H9 (cell line): ENCODE results near the gene ABI3. TPM values are rescaled to one million over a fixed set of nuclear protein-coding genes. Genes with fewer than 3 reads are reported as not detected.

Source experiments
- DNase-seq: peaks from one replicate; pipeline ENCODE4 v3.0.0-alpha.2; 2017
- H2AFZ ChIP-seq: one replicate; pipeline ENCODE4 v1.6.1; 2013; ENCODE audit warnings: mild to moderate bottlenecking, low read length, control low read depth, moderate library complexity
- H2AK5ac ChIP-seq: 2 replicates; pipeline ENCODE4 v1.6.1; 2013; ENCODE audit warnings: low read length, control low read depth, mixed read lengths; ENCODE audit not compliant: insufficient read length
- H2BK120ac ChIP-seq: one replicate; pipeline ENCODE4 v1.6.1; 2013; ENCODE audit warnings: low read depth, mild to moderate bottlenecking, low read length, control low read depth, inconsistent platforms; ENCODE audit not compliant: poor library complexity, severe bottlenecking
- H2BK12ac ChIP-seq: 2 replicates; pipeline ENCODE4 v1.6.1; 2013; ENCODE audit warnings: low read length, control low read depth, mixed read lengths, low read depth; ENCODE audit not compliant: insufficient read length
- H2BK15ac ChIP-seq: 2 replicates; pipeline ENCODE4 v1.6.1; 2013; ENCODE audit warnings: low read depth, low read length, control low read depth
- H2BK20ac ChIP-seq: one replicate; pipeline ENCODE4 v1.6.1; 2013; ENCODE audit warnings: low read depth, mild to moderate bottlenecking, low read length, control low read depth, inconsistent platforms; ENCODE audit not compliant: poor library complexity, severe bottlenecking
- H2BK5ac ChIP-seq: 2 replicates; pipeline ENCODE4 v1.6.1; 2013; ENCODE audit warnings: low read length, control low read depth, mixed read lengths; ENCODE audit not compliant: insufficient read length
- H3K14ac ChIP-seq: 2 replicates; pipeline ENCODE4 v1.6.1; 2013; ENCODE audit warnings: low read length, control low read depth; ENCODE audit not compliant: insufficient read depth
- H3K18ac ChIP-seq: 2 replicates; pipeline ENCODE4 v1.6.1; 2013; ENCODE audit warnings: low read depth, mild to moderate bottlenecking, mixed read lengths, low read length, control low read depth; ENCODE audit not compliant: insufficient read length
- H3K23ac ChIP-seq: 2 replicates; pipeline ENCODE4 v1.6.1; 2013; ENCODE audit warnings: low read length, control low read depth, mixed read lengths, low read depth; ENCODE audit not compliant: insufficient read length
- H3K23me2 ChIP-seq: 2 replicates; pipeline ENCODE4 v1.6.1; 2013; ENCODE audit warnings: low read depth, mild to moderate bottlenecking, mixed read lengths, low read length, control low read depth; ENCODE audit not compliant: insufficient read length, poor library complexity, severe bottlenecking
- H3K27ac ChIP-seq: 2 replicates; pipeline ENCODE4 v1.5.1; 2013; ENCODE audit warnings: low read length, control low read depth, mixed read lengths, low read depth; ENCODE audit not compliant: insufficient read length
- H3K27me3 ChIP-seq: 2 replicates; pipeline ENCODE4 v1.6.1; 2013; ENCODE audit warnings: low read length, control low read depth, inconsistent platforms; ENCODE audit not compliant: insufficient read depth
- H3K4ac ChIP-seq: 2 replicates; pipeline ENCODE4 v1.6.1; 2013; ENCODE audit warnings: low read depth, mild to moderate bottlenecking, control low read depth, inconsistent platforms, low read length, moderate library complexity
- H3K4me1 ChIP-seq: 2 replicates; pipeline ENCODE4 v1.6.1; 2013; ENCODE audit warnings: low read length, control low read depth, inconsistent platforms; ENCODE audit not compliant: insufficient read depth
- H3K4me2 ChIP-seq: 2 replicates; pipeline ENCODE4 v1.6.1; 2013; ENCODE audit warnings: low read length, control low read depth, mixed read lengths; ENCODE audit not compliant: insufficient read length, insufficient read depth
- H3K56ac ChIP-seq: 2 replicates; pipeline ENCODE4 v1.6.1; 2013; ENCODE audit warnings: low read depth, mild to moderate bottlenecking, mixed read lengths, low read length, control low read depth; ENCODE audit not compliant: insufficient read length
- H3K79me1 ChIP-seq: 2 replicates; pipeline ENCODE4 v1.6.1; 2013; ENCODE audit warnings: low read depth, mild to moderate bottlenecking, moderate library complexity, low read length, control low read depth, inconsistent platforms; ENCODE audit not compliant: insufficient read depth, poor library complexity, severe bottlenecking
- H3K79me2 ChIP-seq: 2 replicates; pipeline ENCODE4 v1.6.1; 2013; ENCODE audit warnings: low read length, control low read depth, inconsistent platforms; ENCODE audit not compliant: insufficient read depth
- H3K9ac ChIP-seq: 2 replicates; pipeline ENCODE4 v1.6.1; 2013; ENCODE audit warnings: low read length, control low read depth, mixed read lengths; ENCODE audit not compliant: insufficient read length; ENCODE audit errors: extremely low read depth
- H3K9me3 ChIP-seq: one replicate; pipeline ENCODE4 v1.6.1; 2013; ENCODE audit warnings: low read depth, low read length, inconsistent platforms; ENCODE audit not compliant: control insufficient read depth
- H3T11ph ChIP-seq: one replicate; pipeline ENCODE4 v1.6.1; 2013; ENCODE audit warnings: mild to moderate bottlenecking, low read length, control low read depth, inconsistent platforms
- H4K20me1 ChIP-seq: one replicate; pipeline ENCODE4 v1.6.1; 2013; ENCODE audit not compliant: control insufficient read depth, insufficient read length, insufficient read depth
- H4K5ac ChIP-seq: 2 replicates; pipeline ENCODE4 v1.6.1; 2013; ENCODE audit warnings: low read depth, mild to moderate bottlenecking, mixed read lengths, low read length, control low read depth; ENCODE audit not compliant: insufficient read length
- H4K8ac ChIP-seq: replicated peaks from 2 replicates; pipeline ENCODE4 v1.6.1; 2013; ENCODE audit warnings: low read length, control low read depth, mixed read lengths, low read depth; ENCODE audit not compliant: insufficient read length
- H4K91ac ChIP-seq: 2 replicates; pipeline ENCODE4 v1.6.1; 2013; ENCODE audit warnings: low read depth, mild to moderate bottlenecking, moderate library complexity, mixed read lengths, low read length, control low read depth; ENCODE audit not compliant: insufficient read length
- H3K27ac Mint-ChIP-seq, 3 experiments: 2 replicates in 2 of 3; 3 replicates in 1 of 3; pipeline ENCODE4 v1.8.0; 2020 to 2021; ENCODE audit warnings: mixed read lengths in 3 of 3, mild to moderate bottlenecking in 1 of 3, moderate library complexity in 1 of 3
- H3K27me3 Mint-ChIP-seq: 2 replicates; pipeline ENCODE4 v1.8.0; 2021; ENCODE audit warnings: low read depth, mild to moderate bottlenecking, moderate library complexity, mixed read lengths
- H3K36me3 Mint-ChIP-seq, 3 experiments: 2 replicates in 2 of 3; 3 replicates in 1 of 3; pipeline ENCODE4 v1.8.0; 2020 to 2021; ENCODE audit warnings: low read depth in 3 of 3, mixed read lengths in 3 of 3; ENCODE audit not compliant: insufficient read depth in 1 of 3
- H3K4me1 Mint-ChIP-seq, 2 experiments: 2 replicates each; pipeline ENCODE4 v1.8.0; 2020; ENCODE audit warnings: mixed read lengths in 2 of 2
- H3K4me3 Mint-ChIP-seq, 2 experiments: 2 replicates in 1 of 2; 3 replicates in 1 of 2; pipeline ENCODE4 v1.8.0; 2020 to 2021; ENCODE audit warnings: mild to moderate bottlenecking in 2 of 2, mixed read lengths in 2 of 2, moderate library complexity in 1 of 2
- H3K9me3 Mint-ChIP-seq, 2 experiments: 2 replicates in 1 of 2; 3 replicates in 1 of 2; pipeline ENCODE4 v1.8.0; 2020; ENCODE audit warnings: mild to moderate bottlenecking in 2 of 2, mixed read lengths in 2 of 2, moderate library complexity in 1 of 2
- WGBS: extraction: QIAGEN DNeasy Blood & Tissue Kit; methylation state at CpG from one replicate; pipeline ENCODE4 v1.1.7; 2013; ENCODE audit warnings: missing lambda C conversion rate, low lambda C conversion rate, mixed read lengths; ENCODE audit not compliant: insufficient read length; ENCODE audit errors: extremely low coverage; 5-methylcytosine and 5-hydroxymethylcytosine counted together
- total RNA-seq: library from RNA; stranded (reverse); gene quantifications from 2 replicates; pipeline ENCODE4 v1.2.1, GENCODE V29; 2021
- TF ChIP-seq, protein P1 (sequence below): fragments of 200-600 bp; sonication (generic); conservative IDR thresholded peaks from 3 replicates; pipeline ENCODE4 v1.8.0; 2021; ENCODE audit warnings: antibody characterized with exemption, mild to moderate bottlenecking

The ABI3 gene
- total RNA-seq, 1 experiment from 2014 or later: 2.1 TPM

DNA sequence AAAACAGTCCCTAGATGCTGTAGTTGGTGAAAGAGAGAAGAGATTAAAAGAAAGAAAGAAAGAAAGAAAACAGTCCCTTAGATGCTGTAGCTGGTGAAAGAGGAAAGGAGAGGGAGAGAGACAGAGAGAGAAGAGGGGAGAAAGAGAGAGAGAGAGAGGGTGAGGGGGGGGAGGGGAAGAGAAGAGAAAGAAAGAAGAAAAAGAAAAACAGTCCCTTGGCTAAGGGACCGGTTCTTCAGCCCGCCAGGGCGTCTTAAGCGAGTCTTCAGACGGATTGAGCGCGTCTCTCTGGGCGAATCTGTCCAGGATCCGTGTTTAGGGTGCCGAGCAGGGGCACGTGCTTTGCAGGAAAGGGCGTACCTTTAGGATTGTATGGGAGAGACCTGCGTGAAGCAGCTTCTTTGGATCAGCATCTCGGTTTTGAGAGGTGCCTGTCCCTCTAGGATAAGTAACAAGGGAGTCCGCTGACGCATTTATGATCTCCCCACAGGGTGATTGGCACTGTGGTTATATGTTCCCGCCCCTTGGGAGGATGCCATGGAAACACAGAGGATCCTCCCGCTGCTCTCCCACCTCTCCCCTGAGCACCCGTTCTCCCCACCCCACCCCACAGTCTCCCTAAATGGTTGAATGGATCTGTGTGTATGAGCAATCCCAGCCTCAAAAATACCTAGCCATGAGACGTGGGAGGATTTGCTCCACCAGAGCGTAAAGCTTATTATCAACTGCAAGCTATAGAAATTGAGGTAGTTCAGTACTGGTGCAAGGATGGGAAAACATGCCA is 16.8 kb upstream of the ABI3 start:
- H3T11ph ChIP-seq: no peak overlapping the region
- no peak overlapping the region for H4K8ac ChIP-seq
- H3K9ac ChIP-seq: peak overlapping the region; percentile 40
- no peak overlapping the region for H2BK15ac ChIP-seq
- no peaks in the 10 kb centered on the region for H3K9me3 ChIP-seq
- no peak overlapping the region for H2AK5ac ChIP-seq
- peak; percentile 79 for DNase-seq
- no peak overlapping the region for H2BK120ac ChIP-seq
- Mint-ChIP-seq H3K27me3 (peaks cover 2% of the 10 kb centered on the region), H3K9me3 (no peaks in the 10 kb centered on the region), H3K27ac (peak overlapping the region; percentile 30 to 94 (median 67); a peak in 6 of 7 replicates), H3K4me1 (peaks cover 8 to 13% of the 10 kb centered on the region in 2 experiments), H3K36me3 (no peaks in the 10 kb centered on the region), H3K4me3 (peak overlapping the region; percentile 91 to 92)
- H3K79me2 ChIP-seq: no peaks in the 10 kb centered on the region
- H3K23ac ChIP-seq: no peak overlapping the region
- H4K5ac ChIP-seq: no peak overlapping the region
- peaks cover 6% of the 10 kb centered on the region for H3K23me2 ChIP-seq
- H3K4me2 ChIP-seq: peak overlapping the region; percentile 74
- H3K27me3 ChIP-seq: no peaks in the 10 kb centered on the region
- no peaks in the 10 kb centered on the region for H3K79me1 ChIP-seq
- H3K56ac ChIP-seq: no peak overlapping the region
- H2AFZ ChIP-seq: peak overlapping the region; percentile 58
- no peak overlapping the region for H2BK20ac ChIP-seq
- H3K18ac ChIP-seq: peak overlapping the region; percentile 12
- H3K14ac ChIP-seq: no peak overlapping the region
- no CpG with 5 or more reads among the region's 21 CpGs for WGBS
- H4K91ac ChIP-seq: no peak overlapping the region
- TF ChIP-seq, protein P1, sequence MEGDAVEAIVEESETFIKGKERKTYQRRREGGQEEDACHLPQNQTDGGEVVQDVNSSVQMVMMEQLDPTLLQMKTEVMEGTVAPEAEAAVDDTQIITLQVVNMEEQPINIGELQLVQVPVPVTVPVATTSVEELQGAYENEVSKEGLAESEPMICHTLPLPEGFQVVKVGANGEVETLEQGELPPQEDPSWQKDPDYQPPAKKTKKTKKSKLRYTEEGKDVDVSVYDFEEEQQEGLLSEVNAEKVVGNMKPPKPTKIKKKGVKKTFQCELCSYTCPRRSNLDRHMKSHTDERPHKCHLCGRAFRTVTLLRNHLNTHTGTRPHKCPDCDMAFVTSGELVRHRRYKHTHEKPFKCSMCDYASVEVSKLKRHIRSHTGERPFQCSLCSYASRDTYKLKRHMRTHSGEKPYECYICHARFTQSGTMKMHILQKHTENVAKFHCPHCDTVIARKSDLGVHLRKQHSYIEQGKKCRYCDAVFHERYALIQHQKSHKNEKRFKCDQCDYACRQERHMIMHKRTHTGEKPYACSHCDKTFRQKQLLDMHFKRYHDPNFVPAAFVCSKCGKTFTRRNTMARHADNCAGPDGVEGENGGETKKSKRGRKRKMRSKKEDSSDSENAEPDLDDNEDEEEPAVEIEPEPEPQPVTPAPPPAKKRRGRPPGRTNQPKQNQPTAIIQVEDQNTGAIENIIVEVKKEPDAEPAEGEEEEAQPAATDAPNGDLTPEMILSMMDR: no peak
- no peak overlapping the region for H3K4ac ChIP-seq
- H3K4me1 ChIP-seq: no peaks in the 10 kb centered on the region; the same call in 1 of the 2 replicates
- H3K27ac ChIP-seq: no peak overlapping the region
- H4K20me1 ChIP-seq: no peaks in the 10 kb centered on the region
- no peak overlapping the region for H2BK5ac ChIP-seq
- no peak overlapping the region for H2BK12ac ChIP-seq
